Mesenchymal stem cell (in vitro differentiated cells and primary cell): ENCODE measurements around the gene JDP2. TPM values are rescaled to one million over a fixed set of nuclear protein-coding genes. Genes with fewer than 3 reads are reported as not detected.

Source experiments
- DNase-seq: peaks from one replicate; pipeline ENCODE4 v3.0.0-alpha.2; 2013
- H2AFZ ChIP-seq: one replicate; pipeline ENCODE4 v1.6.1; 2013; ENCODE audit warnings: low read depth, mild to moderate bottlenecking, control low read depth, inconsistent platforms, low read length, moderate library complexity
- H2AK5ac ChIP-seq: 2 replicates; pipeline ENCODE4 v1.6.1; 2013; ENCODE audit warnings: low read length, moderate library complexity, mild to moderate bottlenecking, inconsistent platforms; ENCODE audit not compliant: severe bottlenecking
- H2BK120ac ChIP-seq: one replicate; pipeline ENCODE4 v1.6.1; 2013; ENCODE audit warnings: low read depth, mild to moderate bottlenecking, inconsistent platforms, low read length, moderate library complexity
- H2BK12ac ChIP-seq, 2 experiments: one replicate each; pipeline ENCODE4 v1.6.1; 2013; ENCODE audit warnings: inconsistent platforms in 2 of 2, low read length in 2 of 2, mild to moderate bottlenecking in 2 of 2, moderate library complexity in 2 of 2, control low read depth in 1 of 2
- H2BK15ac ChIP-seq: one replicate; pipeline ENCODE4 v1.6.1; 2013; ENCODE audit warnings: mild to moderate bottlenecking, low read depth, inconsistent platforms; ENCODE audit not compliant: poor library complexity, severe bottlenecking
- H2BK5ac ChIP-seq: 2 replicates; pipeline ENCODE4 v1.6.1; 2013; ENCODE audit warnings: low read depth, mild to moderate bottlenecking, low read length, control low read depth, inconsistent platforms; ENCODE audit not compliant: poor library complexity, severe bottlenecking
- H3K14ac ChIP-seq, 2 experiments: one replicate each; pipeline ENCODE4 v1.6.1; 2013; ENCODE audit warnings: inconsistent platforms in 2 of 2, low read length in 2 of 2, control low read depth in 1 of 2, mild to moderate bottlenecking in 1 of 2, moderate library complexity in 1 of 2
- H3K18ac ChIP-seq, 2 experiments: one replicate each; pipeline ENCODE4 v1.6.1; 2013; ENCODE audit warnings: inconsistent platforms in 2 of 2, low read length in 2 of 2, control low read depth in 1 of 2, low read depth in 1 of 2, mild to moderate bottlenecking in 1 of 2
- H3K23ac ChIP-seq, 2 experiments: one replicate each; pipeline ENCODE4 v1.6.1; 2013; ENCODE audit warnings: inconsistent platforms in 2 of 2, low read length in 2 of 2, mild to moderate bottlenecking in 2 of 2, moderate library complexity in 2 of 2, control low read depth in 1 of 2
- H3K27ac ChIP-seq: 2 replicates; pipeline ENCODE4 v1.5.1; 2013; ENCODE audit warnings: mild to moderate bottlenecking, moderate library complexity, low read length, control low read depth, inconsistent platforms; ENCODE audit not compliant: poor library complexity, severe bottlenecking
- H3K27me3 ChIP-seq, 2 experiments: 2 replicates each; pipeline versions ENCODE4 v1.6.1 to v1.7.0; 2013; ENCODE audit warnings: low read length in 2 of 2, mild to moderate bottlenecking in 2 of 2, moderate library complexity in 2 of 2, control low read depth in 1 of 2, inconsistent platforms in 1 of 2; ENCODE audit not compliant: control insufficient read depth in 1 of 2, insufficient read depth in 1 of 2
- H3K36me3 ChIP-seq, 2 experiments: 2 replicates each; pipeline versions ENCODE4 v1.6.1 to v1.7.0; 2013; ENCODE audit warnings: low read length in 2 of 2, control low read depth in 1 of 2, inconsistent platforms in 1 of 2, low read depth in 1 of 2, mild to moderate bottlenecking in 1 of 2; ENCODE audit not compliant: insufficient read depth in 2 of 2, control insufficient read depth in 1 of 2
- H3K4ac ChIP-seq, 2 experiments: one replicate each; pipeline ENCODE4 v1.6.1; 2013; ENCODE audit warnings: inconsistent platforms in 2 of 2, low read length in 2 of 2, mild to moderate bottlenecking in 2 of 2, moderate library complexity in 2 of 2, control low read depth in 1 of 2, low read depth in 1 of 2
- H3K4me1 ChIP-seq: 2 replicates; pipeline ENCODE4 v1.6.1; 2013; ENCODE audit warnings: low read depth, low read length, control low read depth; ENCODE audit not compliant: control insufficient read depth, insufficient read depth
- H3K4me2 ChIP-seq: 2 replicates; pipeline ENCODE4 v1.6.1; 2013; ENCODE audit warnings: low read length, mild to moderate bottlenecking, inconsistent platforms; ENCODE audit not compliant: poor library complexity, severe bottlenecking
- H3K4me3 ChIP-seq, 2 experiments: 2 replicates each; pipeline versions ENCODE4 v1.5.1 to v1.7.0; 2013; ENCODE audit warnings: low read length in 2 of 2, mild to moderate bottlenecking in 2 of 2, control low read depth in 1 of 2, low read depth in 1 of 2; ENCODE audit not compliant: insufficient read depth in 1 of 2
- H3K79me1 ChIP-seq: replicated peaks from 2 replicates; pipeline ENCODE4 v1.6.1; 2013; ENCODE audit warnings: mild to moderate bottlenecking, control low read depth, low read length, inconsistent platforms; ENCODE audit not compliant: poor library complexity, severe bottlenecking
- H3K9ac ChIP-seq: 2 replicates; pipeline ENCODE4 v1.7.0; 2013; ENCODE audit warnings: mild to moderate bottlenecking, low read length, moderate library complexity
- H3K9me3 ChIP-seq: 2 replicates; pipeline ENCODE4 v1.7.0; 2013; ENCODE audit warnings: mild to moderate bottlenecking, low read length; ENCODE audit not compliant: control insufficient read depth
- H4K8ac ChIP-seq: one replicate; pipeline ENCODE4 v1.6.1; 2013; ENCODE audit warnings: inconsistent platforms, mild to moderate bottlenecking, low read length, moderate library complexity
- H4K91ac ChIP-seq: one replicate; pipeline ENCODE4 v1.6.1; 2013; ENCODE audit warnings: mild to moderate bottlenecking, low read length, inconsistent platforms
- WGBS: methylation state at CpG from one replicate; pipeline ENCODE4 v1.1.7; 2013; ENCODE audit warnings: mixed read lengths; 5-methylcytosine and 5-hydroxymethylcytosine counted together
- polyA plus RNA-seq, 2 experiments: library from polyadenylated mRNA; stranded (reverse); fragments of 200-250 nt; gene quantifications; one replicate each; pipeline ENCODE4 v1.2.3, GENCODE V29; 2013

JDP2 gene, protein sequence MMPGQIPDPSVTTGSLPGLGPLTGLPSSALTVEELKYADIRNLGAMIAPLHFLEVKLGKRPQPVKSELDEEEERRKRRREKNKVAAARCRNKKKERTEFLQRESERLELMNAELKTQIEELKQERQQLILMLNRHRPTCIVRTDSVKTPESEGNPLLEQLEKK
- polyA plus RNA-seq (2013, experiment 1 of 2), result 63.4 TPM
- polyA plus RNA-seq (2013, experiment 2 of 2), result 61.6 TPM

DNA sequence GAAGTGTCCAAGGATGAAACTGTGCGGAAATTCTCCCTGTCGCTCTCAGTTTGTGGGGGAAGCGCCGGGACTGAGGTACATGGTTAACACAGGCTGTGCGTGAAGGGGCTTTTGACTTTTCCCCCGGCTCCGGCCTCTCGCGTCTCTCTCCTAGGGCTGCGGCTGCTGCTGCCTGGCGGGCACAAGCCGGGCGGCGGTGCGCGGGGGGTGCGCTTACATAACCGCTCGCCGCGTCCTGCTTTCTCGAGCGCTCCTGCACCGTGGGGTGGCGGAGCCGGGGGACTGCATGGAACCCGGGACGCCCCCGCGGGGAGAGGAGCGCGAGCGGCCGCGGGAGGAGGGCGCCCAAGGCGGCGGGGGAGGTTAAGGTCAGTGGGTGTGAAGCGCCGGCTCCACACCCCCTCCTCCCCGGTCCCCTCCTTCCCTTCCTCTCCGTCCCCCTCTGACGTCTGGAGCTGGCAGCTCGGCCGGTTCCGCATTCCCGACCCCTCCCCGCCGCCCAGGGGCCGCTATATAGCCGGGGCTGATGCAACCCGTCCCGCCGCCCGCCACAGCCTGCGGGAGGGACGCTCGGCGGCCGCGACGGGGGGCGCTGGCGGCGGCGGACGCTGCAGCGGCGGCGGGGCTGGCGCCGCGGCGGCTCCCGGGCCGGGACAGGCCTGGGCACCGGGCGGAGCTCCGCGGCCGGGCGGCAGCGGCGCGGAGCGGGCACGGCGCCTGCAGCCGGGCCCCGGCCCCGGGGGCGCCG lies at the start of gene JDP2:
TSS of gene JDP2 (plus strand) at position 541 of the 748 bp plus-strand sequence. CDS start 9,899 bp downstream, outside the sequence.
- Histone ChIP-seq H3K27ac (no peak within 1 kb of the TSS), H2BK15ac (peak within 1 kb of the TSS; percentile 95), H3K36me3 (peaks cover 6 to 8% of the 10 kb centered on the region in 2 experiments), H3K27me3 (no peaks in the 10 kb centered on the region), H3K9ac (peak within 1 kb of the TSS; percentile 89), H4K91ac (peak within 1 kb of the TSS; percentile 20), H3K4ac (peak within 1 kb of the TSS; percentile 10 to 74), H4K8ac (peak within 1 kb of the TSS; percentile 83), H2BK12ac (peak within 1 kb of the TSS; percentile 57 to 75), H2BK120ac (peak within 1 kb of the TSS; percentile 85), H2BK5ac (peak within 1 kb of the TSS; percentile 20), H3K23ac (peak within 1 kb of the TSS in 1 of 2 experiments; percentile 49), H3K4me1 (peaks cover 21% of the 10 kb centered on the region), H2AK5ac (no peak within 1 kb of the TSS), H2AFZ (peak within 1 kb of the TSS; percentile 81), H3K4me2 (peak within 1 kb of the TSS; percentile 86), H3K79me1 (peaks cover 19% of the 10 kb centered on the region), H3K14ac (peak within 1 kb of the TSS in 1 of 2 experiments; percentile 90), H3K18ac (peak within 1 kb of the TSS; percentile 56 to 90), H3K4me3 (peak within 1 kb of the TSS; percentile 72 to 84), H3K9me3 (no peaks in the 10 kb centered on the region)
- WGBS, result under 1% methylated on average over 37 of the region's 93 CpGs
- DNase-seq, result peak; percentile 90

DNA sequence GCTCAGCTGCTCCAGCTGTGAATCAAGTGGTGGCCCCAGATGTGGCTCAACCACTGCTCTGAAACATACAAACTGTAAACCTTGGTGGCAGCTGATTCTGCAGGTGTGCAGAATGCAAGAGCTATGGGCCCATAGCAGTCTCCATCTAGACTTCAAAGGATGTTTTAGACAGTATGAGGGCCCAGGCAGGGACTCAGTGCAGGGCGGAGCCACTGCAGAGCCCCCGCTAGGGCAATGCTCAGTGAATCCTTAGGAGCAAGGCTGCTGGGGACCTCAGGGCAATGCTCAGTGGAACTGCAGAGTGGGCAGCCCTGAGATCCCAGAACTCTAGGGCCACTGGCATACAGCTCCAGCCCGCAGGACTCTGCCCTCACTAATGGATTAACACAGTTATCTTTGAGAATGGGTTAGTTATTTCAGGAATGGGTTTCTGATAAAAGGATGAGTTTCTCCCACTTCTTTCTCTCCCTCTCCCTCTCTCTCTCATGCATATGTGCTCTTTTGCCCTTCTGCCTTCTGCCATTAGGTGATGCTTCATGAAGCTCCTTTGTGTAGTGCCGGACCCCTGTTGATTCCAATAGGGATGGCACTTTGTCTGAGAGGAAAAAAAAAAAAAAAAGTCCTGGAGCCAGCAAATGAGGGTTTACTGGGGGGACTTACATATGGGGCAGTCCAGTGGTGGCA lies 48.4 kb upstream of the JDP2 start:
- no peak overlapping the region for H3K14ac ChIP-seq
- DNase-seq, result no peak
- H3K27ac ChIP-seq, result no peak overlapping the region
- WGBS, result 96% methylated on average over 3 of the region's 4 CpGs
- no peak overlapping the region for H2AFZ ChIP-seq
- no peak overlapping the region for H2BK15ac ChIP-seq
- H2BK120ac ChIP-seq, result no peak overlapping the region
- no peak overlapping the region for H3K4ac ChIP-seq
- H3K27me3 ChIP-seq, result peaks cover 10 to 20% of the 10 kb centered on the region in 2 experiments
- H3K23ac ChIP-seq, result no peak overlapping the region
- H3K4me2 ChIP-seq, result no peak overlapping the region
- H3K4me3 ChIP-seq, result no peak overlapping the region
- no peak overlapping the region for H2BK12ac ChIP-seq
- no peaks in the 10 kb centered on the region for H3K4me1 ChIP-seq
- H4K91ac ChIP-seq, result no peak overlapping the region
- peaks cover 11% of the 10 kb centered on the region for H3K9me3 ChIP-seq
- H2AK5ac ChIP-seq, result no peak overlapping the region
- no peaks in the 10 kb centered on the region for H3K79me1 ChIP-seq
- H4K8ac ChIP-seq, result no peak overlapping the region
- no peaks in the 10 kb centered on the region for H3K36me3 ChIP-seq
- H2BK5ac ChIP-seq, result no peak overlapping the region
- no peak overlapping the region for H3K9ac ChIP-seq
- no peak overlapping the region for H3K18ac ChIP-seq

DNA sequence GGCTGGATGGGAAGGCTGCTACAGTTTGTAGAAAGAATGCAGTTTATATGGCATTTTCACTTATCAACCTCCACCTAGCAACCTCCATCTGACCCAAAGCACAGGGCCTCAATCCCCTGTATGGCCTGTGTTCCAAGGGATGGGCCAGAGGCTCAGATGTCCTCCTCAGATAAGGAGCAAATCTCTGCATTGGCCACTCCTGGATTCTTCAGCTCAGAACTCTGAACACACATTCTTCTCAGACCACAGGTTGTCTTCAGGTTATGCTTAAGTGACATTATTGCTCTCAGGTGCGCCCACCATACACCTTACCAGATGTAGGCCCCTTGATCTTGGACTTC lies 47.9 kb upstream of the JDP2 start:
- H3K23ac ChIP-seq, result no peak overlapping the region
- H3K36me3 ChIP-seq, result no peaks in the 10 kb centered on the region
- H3K9ac ChIP-seq, result no peak overlapping the region
- no peak overlapping the region for H3K14ac ChIP-seq
- no CpG with 5 or more reads among the region's 1 CpG for WGBS
- H3K79me1 ChIP-seq, result no peaks in the 10 kb centered on the region
- H3K9me3 ChIP-seq, result peaks cover 13% of the 10 kb centered on the region
- H3K18ac ChIP-seq, result no peak overlapping the region
- H3K27ac ChIP-seq, result no peak overlapping the region
- H2AK5ac ChIP-seq, result no peak overlapping the region
- no peak overlapping the region for H2BK120ac ChIP-seq
- H4K91ac ChIP-seq, result no peak overlapping the region
- no peak overlapping the region for H3K4me2 ChIP-seq
- no peak overlapping the region for H2AFZ ChIP-seq
- no peak overlapping the region for H2BK15ac ChIP-seq
- no peak overlapping the region for H4K8ac ChIP-seq
- H2BK5ac ChIP-seq, result no peak overlapping the region
- no peak for DNase-seq
- H3K4ac ChIP-seq, result no peak overlapping the region
- no peak overlapping the region for H2BK12ac ChIP-seq
- peaks cover 6 to 19% of the 10 kb centered on the region in 2 experiments for H3K27me3 ChIP-seq
- H3K4me3 ChIP-seq, result no peak overlapping the region
- H3K4me1 ChIP-seq, result no peaks in the 10 kb centered on the region

DNA sequence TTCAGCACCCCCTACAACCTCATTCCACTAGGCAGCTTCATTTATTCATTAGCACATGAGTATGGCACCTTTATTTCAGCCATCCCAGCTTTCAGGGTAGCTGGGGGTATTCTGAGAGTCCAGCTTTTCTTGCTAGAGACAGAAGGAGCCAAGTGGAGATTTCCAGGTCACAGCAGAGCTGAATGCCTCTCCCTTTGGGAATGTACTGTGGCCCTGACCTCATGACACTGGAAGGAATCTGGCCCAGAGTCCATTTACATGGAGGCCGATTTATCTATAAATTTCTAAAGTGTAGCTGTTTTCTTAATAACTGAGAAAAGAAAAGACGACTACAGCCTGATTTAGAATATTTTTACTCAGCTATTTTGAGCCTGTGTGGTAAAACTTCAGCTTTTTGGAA lies 47.2 kb upstream of the JDP2 start:
- peaks cover 15% of the 10 kb centered on the region for H3K9me3 ChIP-seq
- H4K91ac ChIP-seq, result no peak overlapping the region
- H2AFZ ChIP-seq, result no peak overlapping the region
- H3K27ac ChIP-seq, result no peak overlapping the region
- no peak overlapping the region for H3K4me2 ChIP-seq
- no peak overlapping the region for H2AK5ac ChIP-seq
- no peak overlapping the region for H3K9ac ChIP-seq
- no peak overlapping the region for H3K4ac ChIP-seq
- peaks cover 2 to 14% of the 10 kb centered on the region in 2 experiments for H3K27me3 ChIP-seq
- no peak overlapping the region for H2BK5ac ChIP-seq
- no peak overlapping the region for H2BK120ac ChIP-seq
- H3K14ac ChIP-seq, result no peak overlapping the region
- H3K4me3 ChIP-seq, result no peak overlapping the region
- DNase-seq, result no peak
- no peak overlapping the region for H2BK15ac ChIP-seq
- H3K79me1 ChIP-seq, result no peaks in the 10 kb centered on the region
- H3K23ac ChIP-seq, result no peak overlapping the region
- H3K18ac ChIP-seq, result peak overlapping the region in 1 of 2 experiments; percentile 33
- no peak overlapping the region for H2BK12ac ChIP-seq
- no peak overlapping the region for H4K8ac ChIP-seq
- 87% methylated on average over 1 of the region's 2 CpGs for WGBS
- no peaks in the 10 kb centered on the region for H3K36me3 ChIP-seq
- H3K4me1 ChIP-seq, result no peaks in the 10 kb centered on the region
